Hematopoietic multipotent progenitor cell treated with erythropoietin and hydrocortisone succinate and interleukin-3 and kit ligand, for 8 days (in vitro differentiated cells): ENCODE measurements around the gene GATAD2B.
"Not testable (repeated sequence)": the region's sequence is repeated elsewhere in the genome, so short reads cannot be mapped to it uniquely, and the experiment has no call there.

Experiments used
- DNase-seq: peaks from one replicate; pipeline ENCODE4 v3.0.0-alpha.2; 2015

Gene GATAD2B

GRCh38 chr1:153882296-153882912 lies 40.4 kb downstream of the GATAD2B start:
- DNase-seq: no peak

GRCh38 chr1:153881751-153882150 lies 41.0 kb downstream of the GATAD2B start:
- peak; percentile 57 for DNase-seq

- DNase-seq: peak; percentile 84
Observed at GRCh38 chr1:153880962-153881361, 41.8 kb downstream of the GATAD2B start.

GRCh38 chr1:153880024-153880423 lies 42.7 kb downstream of the GATAD2B start:
- no peak for DNase-seq

- DNase-seq: no peak
Observed at GRCh38 chr1:153877112-153877511, 45.7 kb downstream of the GATAD2B start.

GRCh38 chr1:153872934-153873333 lies 49.8 kb downstream of the GATAD2B start:
- DNase-seq: no peak

- no peak for DNase-seq
Observed at GRCh38 chr1:153872331-153872730, 50.4 kb downstream of the GATAD2B start.

- no peak for DNase-seq
Observed at GRCh38 chr1:153869486-153869885, 53.3 kb downstream of the GATAD2B start.

GRCh38 chr1:153866045-153866850 lies 56.5 kb downstream of the GATAD2B start:
- DNase-seq: no peak

GRCh38 chr1:153860285-153860684 lies 62.5 kb downstream of the GATAD2B start:
- no peak for DNase-seq

GRCh38 chr1:153857505-153857904 lies 65.3 kb downstream of the GATAD2B start:
- DNase-seq: no peak

- no peak for DNase-seq
Observed at GRCh38 chr1:153856763-153857162, 66.0 kb downstream of the GATAD2B start.

- DNase-seq: no peak
Observed at GRCh38 chr1:153852170-153852569, 70.6 kb downstream of the GATAD2B start.

GRCh38 chr1:153849487-153850185 lies 73.1 kb downstream of the GATAD2B start:
- peak; percentile 34 for DNase-seq

GRCh38 chr1:153848805-153849204 lies 74.0 kb downstream of the GATAD2B start:
- no peak for DNase-seq

GRCh38 chr1:153845158-153845557 lies 77.6 kb downstream of the GATAD2B start:
- no peak for DNase-seq

- not testable (repeated sequence) for DNase-seq
Observed at GRCh38 chr1:153844349-153844748, 78.4 kb downstream of the GATAD2B start.

GRCh38 chr1:153842006-153842471 lies 80.7 kb downstream of the GATAD2B start:
- no peak for DNase-seq

GRCh38 chr1:153841463-153841994 lies 81.2 kb downstream of the GATAD2B start:
- DNase-seq: no peak

GRCh38 chr1:153840774-153841173 lies 82.0 kb downstream of the GATAD2B start:
- not testable (repeated sequence) for DNase-seq

- DNase-seq: not testable (repeated sequence)
Observed at GRCh38 chr1:153833968-153834367, 88.8 kb downstream of the GATAD2B start.

GRCh38 chr1:153833171-153833570 lies 89.6 kb downstream of the GATAD2B start:
- no peak for DNase-seq

- no peak for DNase-seq
Observed at GRCh38 chr1:153832293-153832692, 90.5 kb downstream of the GATAD2B start.
